Measurements from ENCODE around the gene PCDHGA6.

The PCDHGA6 gene

GRCh38 chr5:141362719-141363118, 11.0 kb upstream of the PCDHGA6 start:
- Histone ChIP-seq H3K4me1 (no peaks in the 10 kb centered on the region), H3K36me3 (ENCODE audit: control insufficient read depth, insufficient read depth, low read length) (peaks cover 2% of the 10 kb centered on the region), H3K4me3 (ENCODE audit: low read depth, low read length) (no peak overlapping the region), H2AFZ (no peak overlapping the region), H3K79me2 (no peaks in the 10 kb centered on the region), H3K9me3 (ENCODE audit: control insufficient read depth, low read length) (no peaks in the 10 kb centered on the region), H3K9ac (no peak overlapping the region), H3K27me3 (ENCODE audit: control insufficient read depth, insufficient read depth, low read length) (no peaks in the 10 kb centered on the region), H3K4me2 (ENCODE audit: low read length) (no peak overlapping the region), H3K27ac (no peak overlapping the region)
- TF ChIP-seq CTCF (IDR thresholded peaks at IDR 0.05): no peak

GRCh38 chr5:141363952-141364660, 9.6 kb upstream of the PCDHGA6 start, which contains the start of gene PCDHGA5:
Gene PCDHGA5, plus strand, starts transcription at chr5:141364162. Its CDS starts 169 bp downstream, at chr5:141364331.
- H3K27ac ChIP-seq: no peak within 1 kb of the TSS
- H3K4me2 ChIP-seq (ENCODE audit: low read length): no peak within 1 kb of the TSS
- no peaks in the 10 kb centered on the region for H3K27me3 ChIP-seq (ENCODE audit: control insufficient read depth, insufficient read depth, low read length)
- H3K36me3 ChIP-seq (ENCODE audit: control insufficient read depth, insufficient read depth, low read length): peaks cover 2% of the 10 kb centered on the region
- no peaks in the 10 kb centered on the region for H3K9me3 ChIP-seq (ENCODE audit: control insufficient read depth, low read length)
- H3K4me3 ChIP-seq (ENCODE audit: low read depth, low read length): no peak within 1 kb of the TSS
- no peaks in the 10 kb centered on the region for H3K79me2 ChIP-seq
- no peaks in the 10 kb centered on the region for H3K4me1 ChIP-seq
- no peak within 1 kb of the TSS for H3K9ac ChIP-seq
- TF ChIP-seq CTCF (IDR thresholded peaks at IDR 0.05): peak; percentile 15
- H2AFZ ChIP-seq: peak within 1 kb of the TSS; percentile 7

GRCh38 chr5:141366016-141366896, 7.4 kb upstream of the PCDHGA6 start:
- H3K9ac ChIP-seq: no peak overlapping the region
- no peaks in the 10 kb centered on the region for H3K4me1 ChIP-seq
- H3K4me3 ChIP-seq (ENCODE audit: low read depth, low read length): no peak overlapping the region
- H3K9me3 ChIP-seq (ENCODE audit: control insufficient read depth, low read length): peaks cover 5% of the 10 kb centered on the region
- H3K36me3 ChIP-seq (ENCODE audit: control insufficient read depth, insufficient read depth, low read length): peaks cover 2% of the 10 kb centered on the region
- no peak overlapping the region for H3K27ac ChIP-seq
- no peak overlapping the region for H2AFZ ChIP-seq
- no peaks in the 10 kb centered on the region for H3K27me3 ChIP-seq (ENCODE audit: control insufficient read depth, insufficient read depth, low read length)
- TF ChIP-seq CTCF (IDR thresholded peaks at IDR 0.05): no peak
- H3K4me2 ChIP-seq (ENCODE audit: low read length): no peak overlapping the region
- no peaks in the 10 kb centered on the region for H3K79me2 ChIP-seq

- Histone ChIP-seq H3K4me3 (ENCODE audit: low read depth, low read length) (no peak within 1 kb of the TSS), H2AFZ (peak within 1 kb of the TSS; percentile 48), H3K9me3 (ENCODE audit: control insufficient read depth, low read length) (peaks cover 13% of the 10 kb centered on the region), H3K9ac (no peak within 1 kb of the TSS), H3K27ac (peak within 1 kb of the TSS; percentile 30), H3K79me2 (no peaks in the 10 kb centered on the region), H3K36me3 (ENCODE audit: control insufficient read depth, insufficient read depth, low read length) (no peaks in the 10 kb centered on the region), H3K4me1 (no peaks in the 10 kb centered on the region), H3K4me2 (ENCODE audit: low read length) (no peak within 1 kb of the TSS), H3K27me3 (ENCODE audit: control insufficient read depth, insufficient read depth, low read length) (no peaks in the 10 kb centered on the region)
- TF ChIP-seq CTCF (IDR thresholded peaks at IDR 0.05): peak; percentile 46
Observed at GRCh38 chr5:141369994-141370848, 3.5 kb upstream of the PCDHGA6 start, which contains the start of gene PCDHGB3. Gene PCDHGB3, plus strand, starts transcription at chr5:141370242. Its CDS starts 153 bp downstream, at chr5:141370395.
